ENCODE measurements around the gene PITRM1. TPM values are rescaled to one million over a fixed set of nuclear protein-coding genes. Genes with fewer than 3 reads are reported as not detected.

PITRM1 gene
- polyA plus RNA-seq, 1 of the 3 experiments (the other 2 are of a cell fraction) = 79.6 TPM

- CTCF ChIA-PET = interaction anchor here (1.1 to 2.8 kb wide), 2 partner anchors 12 to 102 kb away, joined by 3 to 21 read pairs; no protein-coding TSS in a partner anchor
These were observed 37.8 kb upstream of the PITRM1 start for GRCh38 chr10:3210251-3210877.

DNA sequence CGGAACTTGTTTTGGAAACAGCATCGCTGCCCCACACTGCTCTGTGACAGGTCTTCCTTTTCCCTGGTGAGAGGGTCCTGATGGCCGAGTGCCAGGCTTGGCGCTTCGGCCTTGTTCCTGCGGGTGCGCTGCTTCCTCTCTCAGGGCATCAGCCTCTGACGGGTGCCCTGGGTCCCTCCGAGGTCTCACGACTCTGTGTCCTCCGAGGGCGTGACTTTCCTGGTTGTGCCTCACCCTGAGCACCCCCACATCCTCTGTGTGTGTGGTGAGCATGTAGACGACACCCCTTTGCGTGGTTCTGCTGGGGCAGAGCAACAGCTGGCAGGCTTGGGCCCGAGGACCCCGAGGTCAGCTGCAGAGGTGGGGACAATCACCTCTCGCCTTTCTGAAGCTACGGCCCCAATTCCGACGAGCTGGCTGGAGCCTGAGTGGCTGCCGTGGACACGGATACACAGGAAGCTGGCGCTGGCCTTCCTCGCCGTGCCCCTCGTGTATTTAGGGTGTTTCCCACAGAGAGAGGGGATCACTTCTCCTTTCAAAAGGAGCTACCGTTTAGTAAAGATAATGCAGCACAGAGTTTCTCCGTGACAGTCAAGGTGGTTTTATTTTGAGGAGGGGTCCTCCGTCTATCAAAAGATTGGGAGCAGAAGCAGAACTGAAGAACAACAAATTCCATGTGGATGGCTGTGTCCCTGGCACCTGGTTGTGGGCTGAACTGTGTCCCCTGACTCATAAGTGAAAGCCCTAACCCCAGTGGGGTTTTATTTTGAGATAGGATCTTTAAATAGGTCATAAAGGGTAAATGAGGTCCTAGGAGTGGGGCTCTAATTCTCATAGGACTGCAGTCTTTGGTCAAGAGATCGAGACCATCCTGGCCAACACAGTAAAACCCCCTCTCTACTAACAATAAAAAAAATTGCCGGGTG is 36.2 kb upstream of the PITRM1 start:
- Histone ChIP-seq H3K79me2 (ENCODE audit: insufficient read depth) (no peaks in the 10 kb centered on the region), H2AFZ (ENCODE audit: low read depth) (no peak overlapping the region), H3K4me1 (ENCODE audit: control insufficient read depth in 1 of 2, insufficient read depth in 2 of 2, low read depth in 1 of 2, low read length in 1 of 2) (no peaks in the 10 kb centered on the region), H3K27ac (ENCODE audit: low read depth in 2 of 2, low read length in 1 of 2) (no peak overlapping the region), H3K27me3 (ENCODE audit: insufficient read depth) (no peaks in the 10 kb centered on the region), H3K36me3 (replicated peaks in 1 of 2; ENCODE audit: control insufficient read depth in 1 of 2, insufficient read depth in 2 of 2, low read length in 1 of 2) (no peaks in the 10 kb centered on the region), H3K4me3 (ENCODE audit: low read depth in 2 of 2, low read length in 1 of 2) (no peak overlapping the region), H3K9ac (no peak overlapping the region), H3K4me2 (no peak overlapping the region), H3F3A (replicated peaks; ENCODE audit: insufficient read depth) (peaks cover 5% of the 10 kb centered on the region), H3K9me3 (no peaks in the 10 kb centered on the region), H4K20me1 (ENCODE audit: insufficient read depth) (no peaks in the 10 kb centered on the region), H3K9me2 (no peaks in the 10 kb centered on the region)
- 88% methylated on average over 23 of the region's 31 CpGs for WGBS (ENCODE audit: low lambda C conversion rate)
- TF ChIP-seq, protein P1, sequence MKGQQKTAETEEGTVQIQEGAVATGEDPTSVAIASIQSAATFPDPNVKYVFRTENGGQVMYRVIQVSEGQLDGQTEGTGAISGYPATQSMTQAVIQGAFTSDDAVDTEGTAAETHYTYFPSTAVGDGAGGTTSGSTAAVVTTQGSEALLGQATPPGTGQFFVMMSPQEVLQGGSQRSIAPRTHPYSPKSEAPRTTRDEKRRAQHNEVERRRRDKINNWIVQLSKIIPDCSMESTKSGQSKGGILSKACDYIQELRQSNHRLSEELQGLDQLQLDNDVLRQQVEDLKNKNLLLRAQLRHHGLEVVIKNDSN (IDR thresholded peaks at IDR 0.05; ENCODE audit: borderline replicate concordance, low read depth) = no peak
- DNase-seq = no peak
- ChIA-PET CTCF (interaction anchor here (1.2 to 2.8 kb wide), 2 partner anchors 11 to 1558 kb away, joined by 3 to 21 read pairs; no protein-coding TSS in a partner anchor), POLR2A (no interaction called here)

More at GRCh38 chr10:3210251-3210877, 37.8 kb upstream of the PITRM1 start:
- Histone ChIP-seq H3K4me3 (ENCODE audit: low read depth in 2 of 2, low read length in 1 of 2) (no peak overlapping the region), H3K9me2 (no peaks in the 10 kb centered on the region), H3K27me3 (ENCODE audit: insufficient read depth) (no peaks in the 10 kb centered on the region), H3K9me3 (no peaks in the 10 kb centered on the region), H3K27ac (ENCODE audit: low read depth in 2 of 2, low read length in 1 of 2) (no peak overlapping the region), H3F3A (replicated peaks; ENCODE audit: insufficient read depth) (no peaks in the 10 kb centered on the region), H3K79me2 (ENCODE audit: insufficient read depth) (no peaks in the 10 kb centered on the region), H4K20me1 (ENCODE audit: insufficient read depth) (no peaks in the 10 kb centered on the region), H3K9ac (no peak overlapping the region), H3K4me2 (no peak overlapping the region), H3K36me3 (replicated peaks in 1 of 2; ENCODE audit: control insufficient read depth in 1 of 2, insufficient read depth in 2 of 2, low read length in 1 of 2) (no peaks in the 10 kb centered on the region), H3K4me1 (ENCODE audit: control insufficient read depth in 1 of 2, insufficient read depth in 2 of 2, low read depth in 1 of 2, low read length in 1 of 2) (no peaks in the 10 kb centered on the region), H2AFZ (ENCODE audit: low read depth) (no peak overlapping the region)
- WGBS (ENCODE audit: low lambda C conversion rate) = 78% methylated on average over 10 of the region's 10 CpGs
- DNase-seq = no peak
- TF ChIP-seq POLR2AphosphoS5 (IDR thresholded peaks at IDR 0.05; ENCODE audit: low read depth, low read length) (no peak), MXI1 (IDR thresholded peaks at IDR 0.05; ENCODE audit: low read depth, low read length) (no peak), GABPA (IDR thresholded peaks at IDR 0.05; ENCODE audit: low read depth) (no peak)
- POLR2A ChIA-PET = no interaction called here

- no peak overlapping the region for H3K4me2 ChIP-seq
- DNase-seq = no peak
- CTCF ChIA-PET = interaction anchor here (1.1 to 1.8 kb wide), 2 partner anchors 9 to 11 kb away, joined by 4 to 10 read pairs; no protein-coding TSS in a partner anchor
- H3K36me3 ChIP-seq (replicated peaks in 1 of 2; ENCODE audit: control insufficient read depth in 1 of 2, insufficient read depth in 2 of 2, low read length in 1 of 2) = no peaks in the 10 kb centered on the region
- no peak overlapping the region for H2AFZ ChIP-seq (ENCODE audit: low read depth)
- H3K79me2 ChIP-seq (ENCODE audit: insufficient read depth) = no peaks in the 10 kb centered on the region
- H3K9ac ChIP-seq = no peak overlapping the region
- H3K4me3 ChIP-seq (ENCODE audit: low read depth in 2 of 2, low read length in 1 of 2) = no peak overlapping the region
- H3F3A ChIP-seq (replicated peaks; ENCODE audit: insufficient read depth) = peaks cover 6% of the 10 kb centered on the region
- POLR2A ChIA-PET = no interaction called here
- H4K20me1 ChIP-seq (ENCODE audit: insufficient read depth) = no peaks in the 10 kb centered on the region
- TF ChIP-seq RXRA (IDR thresholded peaks at IDR 0.05; ENCODE audit: borderline replicate concordance, low read depth) = no peak
- TF ChIP-seq FOSL2 (IDR thresholded peaks at IDR 0.05; ENCODE audit: borderline replicate concordance, low read depth) = no peak
- TF ChIP-seq RCOR1 (IDR thresholded peaks at IDR 0.05; ENCODE audit: low read length) = no peak
- no peak for TF ChIP-seq TCF12 (IDR thresholded peaks at IDR 0.05)
- TF ChIP-seq CTCF (IDR thresholded peaks at IDR 0.05) = no peak
- TF ChIP-seq GATA2 (CRISPR knock-in tag; IDR thresholded peaks at IDR 0.05) = no peak
- TF ChIP-seq ZBTB33 (IDR thresholded peaks at IDR 0.05; ENCODE audit: borderline replicate concordance, low read depth) = no peak
- no peak for TF ChIP-seq JUND (IDR thresholded peaks at IDR 0.05)
- no peak for TF ChIP-seq RFX5 (IDR thresholded peaks at IDR 0.05; ENCODE audit: low read length)
- no peak for TF ChIP-seq GABPA (IDR thresholded peaks at IDR 0.05; ENCODE audit: low read depth)
- TF ChIP-seq RAD21 (IDR thresholded peaks at IDR 0.05; ENCODE audit: low read length) = no peak
- TF ChIP-seq PBX3 (IDR thresholded peaks at IDR 0.05) = no peak
- H3K9me3 ChIP-seq = no peaks in the 10 kb centered on the region
- H3K4me1 ChIP-seq (ENCODE audit: control insufficient read depth in 1 of 2, insufficient read depth in 2 of 2, low read depth in 1 of 2, low read length in 1 of 2) = no peaks in the 10 kb centered on the region
- no peaks in the 10 kb centered on the region for H3K27me3 ChIP-seq (ENCODE audit: insufficient read depth)
- WGBS (ENCODE audit: low lambda C conversion rate) = 85% methylated on average over 8 of the region's 8 CpGs
- H3K27ac ChIP-seq (ENCODE audit: low read depth in 2 of 2, low read length in 1 of 2) = no peak overlapping the region
- no peaks in the 10 kb centered on the region for H3K9me2 ChIP-seq
These were observed 34.8 kb upstream of the PITRM1 start for GRCh38 chr10:3207351-3207750.
